Measurements from ENCODE around the gene SRRD. TPM values are rescaled to one million over a fixed set of nuclear protein-coding genes. Genes with fewer than 3 reads are reported as not detected.

Gene SRRD
- total RNA-seq, 4 donors from 2014 or later: 12.7 to 20.5 (median 15.2) TPM

GRCh38 chr22:26476705-26477340 lies 6.9 kb upstream of the SRRD start:
- Histone ChIP-seq H3K36me3 (peaks cover 45 to 70% (median 54%) of the 10 kb centered on the region in 4 donors), H3K4me3 (no peak overlapping the region), H3K27ac (replicated peaks in 1 of 4) (no peak overlapping the region), H3K9me3 (no peaks in the 10 kb centered on the region), H3K27me3 (no peaks in the 10 kb centered on the region), H3K4me1 (peaks cover 25 to 32% (median 28%) of the 10 kb centered on the region in 4 donors)
- no peak for DNase-seq (ENCODE audit: extremely low spot score)
- TF ChIP-seq POLR2AphosphoS5 (IDR thresholded peaks at IDR 0.05): no peak
- WGBS: 83% methylated on average over 4 of the region's 4 CpGs
- intact Hi-C loops (cut with DNase I): no loop called here

GRCh38 chr22:26477341-26477731 lies 6.3 kb upstream of the SRRD start:
- Histone ChIP-seq H3K4me1 (peaks cover 29 to 37% (median 33%) of the 10 kb centered on the region in 4 donors), H3K27ac (replicated peaks in 1 of 4) (no peak overlapping the region), H3K27me3 (no peaks in the 10 kb centered on the region), H3K36me3 (peaks cover 40 to 64% (median 49%) of the 10 kb centered on the region in 4 donors), H3K4me3 (no peak overlapping the region), H3K9me3 (no peaks in the 10 kb centered on the region)
- no peak for DNase-seq (ENCODE audit: extremely low spot score)
- WGBS: 34% methylated on average over 4 of the region's 4 CpGs
- intact Hi-C loops (cut with DNase I): no loop called here
- TF ChIP-seq CTCF (IDR thresholded peaks at IDR 0.05): no peak
- no peak for TF ChIP-seq EP300 (IDR thresholded peaks at IDR 0.05)
- TF ChIP-seq POLR2AphosphoS5 (IDR thresholded peaks at IDR 0.05): no peak

DNA sequence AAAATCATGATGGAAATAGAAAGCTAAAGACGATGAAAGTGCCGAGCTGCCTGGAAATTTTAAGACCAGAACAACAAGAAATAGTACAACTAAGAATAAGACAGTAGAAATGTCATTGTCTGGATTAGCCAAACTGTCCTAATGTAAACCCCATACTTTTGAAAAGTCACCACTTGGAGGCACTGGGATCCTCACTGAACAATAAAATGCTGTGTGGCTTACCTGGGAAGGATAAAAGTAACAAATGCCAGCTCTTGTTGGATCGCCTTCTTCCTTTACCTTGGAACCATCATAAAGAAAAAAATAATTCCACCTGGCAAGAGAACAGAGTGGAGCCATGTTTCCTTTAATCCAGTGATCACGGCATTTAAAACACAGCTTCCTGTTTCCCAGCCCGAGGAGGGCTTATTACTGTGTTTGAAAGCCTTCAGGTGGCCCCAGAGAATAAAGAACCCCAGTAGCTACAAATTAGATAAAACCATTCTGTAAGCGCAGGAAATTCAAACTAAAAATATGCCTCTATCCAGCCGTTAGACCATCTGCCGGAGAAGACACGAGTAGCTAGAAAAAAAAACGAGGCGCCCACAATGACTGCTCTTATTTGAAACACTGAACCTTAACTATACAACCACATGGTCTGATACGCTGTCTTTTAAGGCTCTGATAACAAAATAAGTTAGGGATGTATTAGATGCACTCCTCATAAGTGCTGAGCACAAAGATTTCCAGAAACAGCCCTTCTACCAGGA lies 4.5 kb upstream of the SRRD start:
- H3K4me3 ChIP-seq: peak overlapping the region in 1 of 4 donors; percentile 25
- H3K4me1 ChIP-seq: peaks cover 40 to 50% (median 45%) of the 10 kb centered on the region in 4 donors
- no peak for DNase-seq (ENCODE audit: extremely low spot score)

GRCh38 chr22:26479792-26480610 lies 3.7 kb upstream of the SRRD start:
- Histone ChIP-seq H3K9me3 (no peaks in the 10 kb centered on the region), H3K27me3 (no peaks in the 10 kb centered on the region), H3K36me3 (peaks cover 25 to 40% (median 30%) of the 10 kb centered on the region in 4 donors), H3K4me1 (peaks cover 47 to 58% (median 53%) of the 10 kb centered on the region in 4 donors), H3K27ac (replicated peaks in 1 of 4) (no peak overlapping the region), H3K4me3 (peak overlapping the region in 1 of 4 donors; percentile 25)
- 75% methylated on average over 12 of the region's 12 CpGs for WGBS
- intact Hi-C loops (cut with DNase I): no loop called here
- no peak for DNase-seq (ENCODE audit: extremely low spot score)
- no peak for TF ChIP-seq EP300 (IDR thresholded peaks at IDR 0.05)

More for the DNA sequence above, 4.5 kb upstream of the SRRD start:
- TF ChIP-seq POLR2AphosphoS5 (IDR thresholded peaks at IDR 0.05) (no peak), EP300 (IDR thresholded peaks at IDR 0.05) (no peak), POLR2A (IDR thresholded peaks at IDR 0.05; ENCODE audit: low read depth) (no peak), CTCF (IDR thresholded peaks at IDR 0.05) (no peak)
- Histone ChIP-seq H3K9me3 (no peaks in the 10 kb centered on the region), H3K27me3 (no peaks in the 10 kb centered on the region), H3K36me3 (peaks cover 27 to 46% (median 34%) of the 10 kb centered on the region in 4 donors), H3K27ac (replicated peaks in 1 of 4) (no peak overlapping the region)
- intact Hi-C loops (cut with DNase I): no loop called here
- 66% methylated on average over 12 of the region's 12 CpGs for WGBS

DNA sequence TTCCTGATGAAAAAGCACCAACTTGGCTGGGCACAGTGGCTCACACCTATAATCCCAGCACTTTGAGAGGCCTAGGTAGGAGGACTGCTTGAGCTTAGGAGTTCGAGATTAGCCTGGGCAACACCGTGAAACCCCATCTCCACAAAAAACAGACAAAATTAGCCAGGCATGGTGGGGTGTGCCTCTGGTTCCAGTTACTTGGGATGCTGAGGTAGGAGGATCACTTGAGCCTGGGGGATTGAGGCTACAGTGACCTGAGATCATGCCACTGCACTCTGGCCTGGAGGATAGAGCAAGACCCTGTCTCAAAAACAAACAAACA lies 3.1 kb upstream of the SRRD start:
- Histone ChIP-seq H3K27ac (replicated peaks in 1 of 4) (no peak overlapping the region), H3K9me3 (no peaks in the 10 kb centered on the region), H3K27me3 (no peaks in the 10 kb centered on the region), H3K4me1 (peaks cover 51 to 63% (median 59%) of the 10 kb centered on the region in 4 donors), H3K36me3 (peaks cover 21 to 35% (median 25%) of the 10 kb centered on the region in 4 donors), H3K4me3 (no peak overlapping the region)
- TF ChIP-seq POLR2A (IDR thresholded peaks at IDR 0.05; ENCODE audit: low read depth) (no peak), POLR2AphosphoS5 (IDR thresholded peaks at IDR 0.05) (no peak), EP300 (IDR thresholded peaks at IDR 0.05) (no peak), CTCF (IDR thresholded peaks at IDR 0.05) (no peak)
- DNase-seq (ENCODE audit: extremely low spot score): no peak
- intact Hi-C loops (cut with DNase I): no loop called here
- WGBS: no CpG with 5 or more reads among the region's 2 CpGs
